ELF-1 (cell line): ENCODE results near the gene ZBTB43.
"Not testable (repeated sequence)": the region's sequence is repeated elsewhere in the genome, so short reads cannot be mapped to it uniquely, and the experiment has no call there.

Experiments used
- DNase-seq: peaks from one replicate; pipeline ENCODE4 v3.0.0-alpha.2; 2016; ENCODE audit warnings: low read depth, low spot score

ZBTB43 gene

GRCh38 chr9:126791406-126792230, 13.2 kb upstream of the ZBTB43 start:
- DNase-seq, result peak; percentile 12

- no peak for DNase-seq
These were observed 11.0 kb upstream of the ZBTB43 start for GRCh38 chr9:126793686-126794417.

GRCh38 chr9:126794441-126794840, 10.4 kb upstream of the ZBTB43 start:
- DNase-seq, result no peak

GRCh38 chr9:126796758-126797157, 8.1 kb upstream of the ZBTB43 start:
- no peak for DNase-seq

GRCh38 chr9:126797903-126798302, 6.9 kb upstream of the ZBTB43 start:
- DNase-seq, result no peak

- DNase-seq, result no peak
These were observed 5.8 kb upstream of the ZBTB43 start for GRCh38 chr9:126799034-126799433.

GRCh38 chr9:126802318-126803059, 2.4 kb upstream of the ZBTB43 start:
- DNase-seq, result no peak

- no peak for DNase-seq
These were observed 593 bp upstream of the ZBTB43 start for GRCh38 chr9:126804198-126804695.

GRCh38 chr9:126805554-126806262, 868 bp downstream of the ZBTB43 start:
- DNase-seq, result peak; percentile 37

GRCh38 chr9:126806336-126806735, 1.5 kb downstream of the ZBTB43 start:
- DNase-seq, result no peak

GRCh38 chr9:126809068-126809467, 4.2 kb downstream of the ZBTB43 start:
- DNase-seq, result no peak

GRCh38 chr9:126810221-126810620, 5.4 kb downstream of the ZBTB43 start:
- not testable (repeated sequence) for DNase-seq

- no peak for DNase-seq
These were observed 8.2 kb downstream of the ZBTB43 start for GRCh38 chr9:126813072-126813471.

- no peak for DNase-seq
These were observed 9.3 kb downstream of the ZBTB43 start for GRCh38 chr9:126814091-126814490.

- DNase-seq, result not testable (repeated sequence)
These were observed 12.8 kb downstream of the ZBTB43 start for GRCh38 chr9:126817615-126818014.

GRCh38 chr9:126818482-126818881, 13.6 kb downstream of the ZBTB43 start:
- no peak for DNase-seq

- no peak for DNase-seq
These were observed 14.6 kb downstream of the ZBTB43 start for GRCh38 chr9:126819482-126819881.

- no peak for DNase-seq
These were observed 17.4 kb downstream of the ZBTB43 start for GRCh38 chr9:126822278-126822677.

- no peak for DNase-seq
These were observed 18.0 kb downstream of the ZBTB43 start for GRCh38 chr9:126822873-126823272.

- DNase-seq, result not testable (repeated sequence)
These were observed 19.2 kb downstream of the ZBTB43 start for GRCh38 chr9:126824052-126824451.

- no peak for DNase-seq
These were observed 22.4 kb downstream of the ZBTB43 start for GRCh38 chr9:126827227-126827626.
